Posterior cingulate gyrus (tissue), 11 donors: Measurements from ENCODE around the gene NTM.
A peak's percentile ranks its signal among the peaks of the same experiment; 100 is the strongest.

Experiments used
- DNase-seq, 10 donors: peaks; one replicate each; pipeline versions ENCODE4 v3.0.0 to v3.0.0-alpha.2; 2020 to 2021; ENCODE audit warnings: mixed read lengths in 3 of 10
- intact Hi-C: fragments of 100-400 bp; cut with DNase I; formaldehyde crosslinking; loops from one replicate; pipeline ENCODE4 v1.15.1; 2023

Gene NTM

GRCh38 chr11:132118661-132119060 is 748.2 kb downstream of the NTM start:
- DNase-seq = no peak
- intact Hi-C loops = no loop called here

GRCh38 chr11:132119573-132119972 is 749.2 kb downstream of the NTM start:
- no peak for DNase-seq
- intact Hi-C loops = no loop called here

GRCh38 chr11:132122735-132123134 is 752.3 kb downstream of the NTM start:
- no peak for DNase-seq
- intact Hi-C loops = no loop called here

GRCh38 chr11:132123449-132123848 is 753.0 kb downstream of the NTM start:
- no peak for DNase-seq

GRCh38 chr11:132123854-132124835 is 753.7 kb downstream of the NTM start:
- intact Hi-C loops = no loop called here
- no peak for DNase-seq

More at GRCh38 chr11:132123449-132123848, 753.0 kb downstream of the NTM start:
- intact Hi-C loops = no loop called here

GRCh38 chr11:132125988-132126871 is 755.8 kb downstream of the NTM start:
- peak in 4 of 10 donors; percentile 38 to 92 (median 76) for DNase-seq
- intact Hi-C loops = loop anchor here (5.0 kb wide), 2 partner anchors 219 to 379 kb away; no protein-coding TSS in a partner anchor

DNA sequence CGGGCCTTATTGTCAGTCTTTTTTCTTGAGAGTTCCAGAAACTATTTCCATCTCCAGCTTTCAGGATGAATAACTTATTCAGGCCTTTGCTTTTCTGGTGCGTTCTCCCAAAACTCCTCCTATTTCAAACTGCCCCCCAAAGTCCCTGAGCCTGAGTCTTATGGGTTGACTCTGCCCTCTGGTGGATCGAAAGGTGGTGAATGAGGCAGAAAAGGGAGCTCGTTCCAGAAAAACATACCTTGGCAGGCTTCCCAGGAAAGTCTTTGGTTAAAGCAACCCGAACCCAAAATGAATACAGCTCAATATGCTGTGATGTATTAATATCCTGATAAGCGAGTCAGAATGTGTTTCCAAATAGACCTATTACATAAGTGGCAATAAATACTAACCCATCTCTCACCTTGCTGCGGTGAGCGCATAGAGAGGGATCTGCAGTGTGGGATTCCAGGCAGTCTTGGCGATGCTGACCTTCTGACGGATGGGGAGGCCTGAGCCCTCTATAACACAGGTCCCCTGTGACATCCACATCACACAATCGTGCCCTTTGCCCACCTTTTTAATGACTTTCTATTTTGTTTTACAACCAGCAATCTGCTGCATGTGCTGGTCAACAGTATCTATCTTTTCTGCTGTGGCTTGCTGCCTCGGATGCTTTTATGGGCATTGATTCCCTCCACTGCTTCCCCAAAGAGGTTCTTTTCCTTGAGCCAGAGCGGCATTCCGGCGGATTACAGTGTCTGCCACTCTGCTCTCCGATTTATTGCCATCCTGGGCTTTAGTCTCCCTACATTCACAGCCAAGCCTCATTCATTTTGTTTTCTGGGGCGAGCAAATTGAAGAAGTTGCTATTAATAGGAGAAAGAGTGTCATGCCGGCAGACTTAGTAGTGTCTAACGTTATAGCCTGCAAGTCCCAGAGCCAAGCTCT is 756.8 kb downstream of the NTM start:
- DNase-seq = peak in 6 of 10 donors; percentile 35 to 85 (median 62)
- intact Hi-C loops = loop anchor here (1.0 to 5.0 kb wide), 3 partner anchors 220 to 380 kb away; no protein-coding TSS in a partner anchor

GRCh38 chr11:132127900-132128288 is 757.5 kb downstream of the NTM start:
- no peak for DNase-seq
- intact Hi-C loops = loop anchor here (1.0 to 5.0 kb wide), 3 partner anchors 221 to 381 kb away; no protein-coding TSS in a partner anchor

DNA sequence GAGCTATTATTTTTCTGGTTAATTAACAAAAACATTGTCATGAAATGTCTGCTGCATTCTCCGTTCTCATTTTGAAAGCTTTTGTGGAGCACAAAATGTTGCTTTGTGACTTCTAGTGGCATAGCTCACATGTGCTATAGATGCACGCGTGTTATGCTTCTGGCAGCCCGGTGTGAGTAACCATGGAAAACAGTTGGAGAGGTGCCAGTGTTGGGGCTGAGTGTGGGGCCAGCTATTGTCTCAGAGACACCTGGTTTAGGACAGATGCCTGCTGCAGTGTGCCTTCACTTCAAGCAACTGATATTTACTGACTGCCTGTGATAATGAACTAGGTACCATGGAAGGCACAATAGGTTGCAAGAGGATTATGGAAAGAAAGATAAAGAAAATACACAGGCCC is 760.6 kb downstream of the NTM start:
- DNase-seq = no peak
- intact Hi-C loops = no loop called here

DNA sequence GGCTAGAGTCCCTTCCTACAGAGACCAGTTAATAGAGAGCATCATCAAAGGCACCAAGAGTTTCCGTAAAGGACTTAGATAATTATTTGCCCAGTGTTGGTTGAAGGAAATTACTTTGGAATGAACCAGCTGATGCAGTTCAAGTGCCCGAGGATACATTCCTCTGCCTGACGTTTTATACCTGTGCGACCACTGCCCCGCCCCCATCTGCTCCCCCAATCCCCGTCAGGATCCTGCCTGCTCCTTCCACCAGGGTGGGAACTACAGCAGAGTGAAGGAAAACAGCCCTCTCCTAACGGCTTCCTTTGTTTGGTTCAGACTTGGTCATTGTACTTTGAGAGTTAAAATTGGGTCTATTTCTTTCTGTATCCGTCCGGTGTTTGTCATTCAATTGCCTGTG is 761.5 kb downstream of the NTM start:
- intact Hi-C loops = no loop called here
- no peak for DNase-seq

- DNase-seq = no peak
- intact Hi-C loops = no loop called here
Observed at GRCh38 chr11:132134322-132134721, 763.9 kb downstream of the NTM start.

GRCh38 chr11:132137289-132137980 is 767.0 kb downstream of the NTM start:
- DNase-seq = peak in 1 of 10 donors; percentile 50
- intact Hi-C loops = no loop called here

DNA sequence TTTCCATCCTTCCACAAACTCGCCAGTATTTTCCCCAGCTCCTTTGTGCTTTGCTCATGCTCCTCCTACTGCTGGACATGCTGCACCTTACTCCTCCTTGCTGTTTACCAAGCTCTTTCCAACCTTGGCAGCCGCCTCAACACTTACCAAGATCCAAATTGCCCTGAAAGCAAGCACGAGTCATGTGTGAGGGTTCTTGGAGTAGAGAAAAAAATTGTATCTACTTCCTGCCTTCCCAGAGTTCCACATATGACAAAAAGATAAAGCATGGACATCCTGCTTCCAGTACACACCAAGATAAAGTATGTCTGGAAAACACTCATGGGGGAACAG is 767.5 kb downstream of the NTM start:
- intact Hi-C loops = no loop called here
- no peak for DNase-seq

- intact Hi-C loops = no loop called here
- DNase-seq = no peak
Observed at GRCh38 chr11:132139181-132139580, 768.8 kb downstream of the NTM start.

GRCh38 chr11:132140056-132140455 is 769.6 kb downstream of the NTM start:
- intact Hi-C loops = no loop called here
- no peak for DNase-seq

DNA sequence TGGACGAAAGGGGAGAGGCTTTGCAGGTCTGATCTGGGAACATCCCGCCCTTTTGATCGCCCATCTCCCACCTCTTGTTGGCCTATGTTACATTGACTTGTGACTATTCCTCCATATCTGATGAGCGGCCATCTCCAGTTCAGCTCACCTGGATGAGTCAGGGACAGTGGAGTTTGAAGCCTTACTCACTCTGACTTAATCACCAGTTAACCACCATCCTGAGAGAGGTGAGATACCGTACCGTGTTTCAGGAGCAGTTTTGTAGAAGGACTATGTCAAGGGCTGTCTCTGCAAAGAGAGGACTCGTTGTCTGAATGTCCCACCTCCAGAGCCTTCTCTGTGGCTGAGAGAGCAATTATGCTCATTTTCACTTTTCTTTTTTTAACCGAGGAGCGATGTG is 771.7 kb downstream of the NTM start:
- intact Hi-C loops = no loop called here
- no peak for DNase-seq

DNA sequence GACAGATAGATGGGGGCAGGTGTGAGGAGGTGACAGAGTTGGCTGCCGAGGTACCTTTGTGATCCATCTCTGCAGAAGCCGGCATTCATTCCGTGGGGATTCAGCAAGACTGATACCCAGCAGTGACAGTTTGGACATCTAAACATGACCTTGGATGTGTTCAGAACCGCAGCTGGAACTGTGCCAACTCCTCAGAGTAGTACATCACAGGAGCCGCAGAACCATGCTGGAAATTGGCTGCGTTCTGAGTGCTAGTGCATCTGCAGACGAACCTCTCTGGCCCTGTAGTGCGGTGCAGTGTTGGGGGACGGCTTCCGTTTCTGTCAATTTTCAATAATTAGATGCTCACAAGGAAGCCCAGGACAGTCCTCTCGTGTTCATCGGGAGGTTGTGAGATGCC is 772.1 kb downstream of the NTM start:
- peak in 2 of 10 donors; percentile 34 to 76 for DNase-seq
- intact Hi-C loops = no loop called here

DNA sequence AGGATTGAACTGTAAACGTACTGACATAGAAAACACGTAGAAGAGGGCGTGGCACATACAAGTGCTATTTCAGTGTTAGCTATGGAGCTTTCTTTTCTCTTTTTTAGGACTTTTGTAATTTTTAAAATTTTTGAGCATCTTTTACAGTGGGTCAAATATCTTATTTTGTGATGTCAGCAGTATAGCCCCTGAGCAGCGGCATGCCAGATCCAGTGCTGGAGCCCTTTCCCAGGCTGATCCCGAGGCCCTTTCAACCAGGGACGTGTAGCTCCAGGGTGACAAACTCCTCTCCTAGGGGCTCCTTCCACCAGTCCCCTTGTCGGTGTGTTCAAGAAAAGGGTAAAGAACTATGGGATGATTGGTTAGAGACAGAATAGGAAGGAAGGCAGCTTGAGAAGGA is 777.0 kb downstream of the NTM start:
- intact Hi-C loops = no loop called here
- DNase-seq = peak in 1 of 10 donors; percentile 67

DNA sequence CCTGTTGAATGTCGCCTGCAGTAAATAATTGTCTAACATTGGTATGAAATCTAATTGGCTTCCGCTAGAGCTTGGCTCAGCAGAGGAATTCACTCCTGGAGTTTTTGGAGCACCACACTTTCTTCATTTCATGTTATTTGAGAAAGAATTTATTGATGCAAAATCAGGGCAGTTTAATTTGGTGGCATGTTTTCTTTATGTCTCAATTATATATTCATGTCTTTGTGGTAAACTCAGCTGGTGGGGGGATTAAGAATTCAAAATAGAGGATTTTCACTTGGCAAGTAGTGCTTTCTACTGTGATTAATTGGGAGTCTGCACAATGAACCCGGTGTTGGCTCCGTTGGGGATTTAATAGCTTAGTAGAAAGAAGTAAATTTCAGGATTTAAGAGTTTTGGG is 784.4 kb downstream of the NTM start:
- DNase-seq = no peak
- intact Hi-C loops = no loop called here
